GM21737 (cell line): ENCODE results near the gene EIF2B4.
A peak's percentile ranks its signal among the peaks of the same experiment; 100 is the strongest.

ENCODE experiments used
- ATAC-seq: cut with Tn5 transposase; IDR thresholded peaks from one replicate; pipeline ENCODE4 v1.9.1; 2021; ENCODE audit warnings: mild to moderate bottlenecking, moderate library complexity; ENCODE audit not compliant: unreplicated experiment

The EIF2B4 gene

GRCh38 chr2:27370026-27370815 lies at the start of gene EIF2B4, which contains the start of gene SNX17:
Gene EIF2B4 (minus strand): TSS chr2:27370338. CDS start chr2:27370314, 24 bp downstream.
Gene SNX17 (plus strand): TSS chr2:27370616. CDS start chr2:27370744, 128 bp downstream.
- peak; percentile 90 for ATAC-seq

GRCh38 chr2:27416151-27416550 lies 46.0 kb upstream of the EIF2B4 start:
- ATAC-seq, result no peak

GRCh38 chr2:27412419-27413152 lies 42.4 kb upstream of the EIF2B4 start:
- ATAC-seq, result no peak

- peak; percentile 95 for ATAC-seq
Observed at GRCh38 chr2:27409321-27410073, 39.4 kb upstream of the EIF2B4 start, which contains the start of gene PPM1G. Gene PPM1G (minus strand): TSS chr2:27409591. CDS start chr2:27409422, 169 bp downstream.

GRCh38 chr2:27408601-27409320 lies 38.6 kb upstream of the EIF2B4 start:
- ATAC-seq, result peak; percentile 21

GRCh38 chr2:27407798-27408491 lies 37.8 kb upstream of the EIF2B4 start:
- no peak for ATAC-seq

GRCh38 chr2:27400348-27401135 lies 30.4 kb upstream of the EIF2B4 start:
- no peak for ATAC-seq

GRCh38 chr2:27398962-27399361 lies 28.8 kb upstream of the EIF2B4 start:
- no peak for ATAC-seq

- no peak for ATAC-seq
Observed at GRCh38 chr2:27393225-27393624, 23.1 kb upstream of the EIF2B4 start.

- no peak for ATAC-seq
Observed at GRCh38 chr2:27390822-27391679, 20.9 kb upstream of the EIF2B4 start.

- no peak for ATAC-seq
Observed at GRCh38 chr2:27381577-27382181, 11.5 kb upstream of the EIF2B4 start.

GRCh38 chr2:27380626-27381545 lies 10.7 kb upstream of the EIF2B4 start, which contains the start of gene ZNF513:
Gene ZNF513 (minus strand): TSS chr2:27380734. CDS start chr2:27380526, 208 bp downstream.
- ATAC-seq, result peak; percentile 76

GRCh38 chr2:27379836-27380625 lies 9.9 kb upstream of the EIF2B4 start:
- no peak for ATAC-seq

- ATAC-seq, result no peak
Observed at GRCh38 chr2:27379383-27379835, 9.3 kb upstream of the EIF2B4 start.

- ATAC-seq, result no peak
Observed at GRCh38 chr2:27378809-27379290, 8.7 kb upstream of the EIF2B4 start.
